DLD1 (cell line): ENCODE data around the gene LIX1.
"Not testable (repeated sequence)": the region's sequence is repeated elsewhere in the genome, so short reads cannot be mapped to it uniquely, and the experiment has no call there.

ENCODE experiments used
- in situ Hi-C: cut with HindIII; loops from 2 replicates; pipeline ENCODE4 v1.10.0; 2017; ENCODE audit warnings: low sequenced_read_pairs

Gene LIX1

DNA sequence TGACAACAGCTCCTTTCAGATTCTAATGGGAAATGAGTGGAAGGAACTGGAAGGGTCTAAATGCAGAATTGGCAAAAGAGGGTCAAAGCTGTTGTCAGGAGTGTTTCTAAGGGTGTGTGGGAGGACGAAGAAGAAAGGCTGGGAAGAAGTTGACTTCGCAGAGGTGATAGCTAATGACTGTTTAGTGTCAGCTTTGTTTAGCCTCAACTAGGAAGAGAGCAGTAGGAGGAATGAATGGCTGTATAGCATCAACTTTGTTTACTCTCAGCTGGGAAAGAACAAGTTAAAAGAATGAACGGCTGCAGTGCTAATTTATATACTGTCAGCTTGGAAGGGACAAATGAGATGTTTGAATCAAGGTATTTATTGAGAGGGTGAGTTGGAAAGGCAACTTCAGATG lies 5.9 kb upstream of the LIX1 start:
- in situ Hi-C loops = no loop called here

- in situ Hi-C loops = no loop called here
Observed at GRCh38 chr5:97143704-97144103, 1.3 kb upstream of the LIX1 start.

- in situ Hi-C loops = no loop called here
Observed at GRCh38 chr5:97141539-97141938, 872 bp downstream of the LIX1 start.

DNA sequence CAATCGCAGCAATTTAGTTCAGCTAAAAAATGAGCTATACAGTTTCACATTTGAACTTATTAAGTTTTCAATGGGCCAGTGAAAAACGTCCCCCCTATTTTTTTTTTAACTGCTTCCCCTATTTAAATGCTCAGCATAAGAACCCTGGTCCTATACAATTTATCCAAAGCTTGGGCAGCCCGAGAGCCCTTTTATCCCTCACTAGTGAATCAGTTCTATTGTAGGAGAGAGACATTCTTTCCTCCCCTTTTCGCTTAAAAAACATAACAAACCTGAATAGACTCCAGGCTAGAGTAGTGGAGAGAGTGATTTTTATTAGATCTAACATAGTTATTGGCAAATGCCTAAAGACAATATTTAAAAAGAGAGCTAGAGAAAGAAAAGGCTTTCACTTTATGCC lies 1.4 kb downstream of the LIX1 start:
- in situ Hi-C loops = no loop called here

DNA sequence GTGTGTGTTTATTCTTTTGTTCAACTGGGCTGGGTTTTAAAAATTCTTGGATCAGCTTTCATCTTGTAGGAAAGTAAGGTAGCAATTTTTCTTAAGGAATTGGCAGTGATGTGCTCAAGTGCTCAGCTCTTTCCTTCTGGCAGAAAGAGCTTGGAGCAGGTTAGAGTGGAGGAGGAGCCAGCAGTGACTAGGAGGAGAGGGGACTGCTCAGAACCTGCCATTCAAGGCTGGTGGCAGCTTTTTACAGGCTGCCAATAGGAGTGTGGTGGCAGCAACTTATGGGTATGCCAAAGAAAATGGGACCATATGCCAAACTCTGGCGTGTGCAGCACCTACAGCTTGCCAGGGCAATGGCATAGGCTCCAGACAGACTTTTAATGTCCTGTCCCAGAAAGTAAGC lies 2.2 kb downstream of the LIX1 start:
- in situ Hi-C loops = not testable (repeated sequence)

GRCh38 chr5:97136475-97136874 lies 5.9 kb downstream of the LIX1 start:
- in situ Hi-C loops = no loop called here

DNA sequence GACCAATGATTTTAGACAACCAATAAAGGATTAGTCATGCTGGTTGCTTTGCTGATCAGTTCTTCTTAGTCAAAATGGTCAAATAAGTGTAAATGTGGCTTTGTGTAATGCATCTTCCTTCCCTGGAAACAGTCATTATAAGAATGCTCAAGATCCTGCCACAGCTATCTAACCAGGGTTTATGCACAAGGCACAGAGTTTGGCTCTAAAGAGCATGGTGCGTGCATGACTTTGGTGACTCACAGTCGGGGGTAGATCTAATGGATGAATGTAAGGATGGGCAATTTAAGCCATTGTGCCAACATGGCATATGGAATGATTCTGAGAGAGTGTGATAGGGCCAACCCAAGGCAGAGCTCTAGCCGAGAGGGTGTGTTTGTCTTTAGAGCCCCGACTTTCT lies 6.5 kb downstream of the LIX1 start:
- in situ Hi-C loops = no loop called here

- in situ Hi-C loops = no loop called here
Observed at GRCh38 chr5:97134634-97135033, 7.8 kb downstream of the LIX1 start.

DNA sequence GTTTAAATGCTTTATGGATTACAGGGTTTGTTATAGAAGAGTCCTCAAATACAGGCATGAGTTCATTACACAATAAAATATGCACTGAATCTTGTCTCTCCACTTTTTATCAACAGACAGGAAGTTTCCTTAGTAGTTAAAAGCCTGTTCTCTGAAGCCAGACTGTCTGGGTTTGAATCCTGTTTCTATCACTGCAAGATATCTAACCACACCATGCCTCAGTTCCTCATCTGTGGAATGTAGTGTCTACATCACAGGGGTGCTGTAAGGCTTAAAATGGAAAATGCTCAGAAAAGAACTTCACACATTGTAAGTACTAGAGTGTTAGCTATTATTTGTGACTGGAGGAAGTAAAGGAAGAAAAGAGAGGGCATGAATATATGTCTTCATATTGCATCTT lies 9.3 kb downstream of the LIX1 start:
- in situ Hi-C loops = no loop called here

DNA sequence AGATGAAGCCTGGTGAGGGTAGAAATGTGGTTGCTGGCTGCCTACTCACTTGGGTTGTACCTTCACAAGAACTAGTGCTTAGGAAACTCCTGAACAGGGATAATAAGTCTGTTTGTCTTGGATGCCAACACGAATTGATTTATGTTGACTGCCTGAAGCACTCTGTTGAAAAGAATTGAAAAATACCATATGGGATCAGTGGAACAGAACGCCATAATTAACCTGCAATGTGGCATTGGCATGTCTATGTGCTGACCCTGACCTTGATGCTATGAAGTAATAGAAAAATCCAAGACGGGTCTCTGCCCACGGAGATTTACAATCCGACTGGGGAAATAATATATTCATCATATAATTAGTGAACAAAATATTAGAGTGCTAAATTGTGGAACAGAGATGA lies 10.5 kb downstream of the LIX1 start:
- in situ Hi-C loops = no loop called here

DNA sequence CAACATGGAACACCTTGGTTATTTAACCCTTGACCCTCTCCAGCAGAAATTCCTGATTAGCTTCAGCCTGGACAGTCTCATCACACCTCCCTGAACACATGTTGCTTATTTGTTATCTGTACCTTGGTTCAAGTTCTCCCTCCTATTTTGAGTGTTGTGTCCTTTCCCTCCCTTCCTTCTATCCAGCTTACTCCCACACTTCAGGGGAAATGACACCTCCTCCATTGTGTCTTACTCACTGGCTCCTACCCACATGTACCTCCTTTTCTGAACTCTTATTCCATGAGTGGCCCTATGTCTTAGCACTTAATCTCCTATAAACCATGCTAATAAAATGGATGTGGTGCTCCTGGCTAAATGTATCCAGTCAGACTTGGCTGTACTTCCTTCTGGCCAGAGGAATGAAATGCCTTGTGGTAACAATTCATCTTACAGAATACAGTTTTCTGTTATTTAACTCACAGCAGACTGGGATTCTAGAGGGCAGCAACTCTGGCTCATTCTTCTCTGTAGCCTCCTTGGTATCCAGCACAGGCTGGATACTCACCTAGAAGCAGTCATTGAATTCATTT lies 11.2 kb downstream of the LIX1 start:
- in situ Hi-C loops = no loop called here

DNA sequence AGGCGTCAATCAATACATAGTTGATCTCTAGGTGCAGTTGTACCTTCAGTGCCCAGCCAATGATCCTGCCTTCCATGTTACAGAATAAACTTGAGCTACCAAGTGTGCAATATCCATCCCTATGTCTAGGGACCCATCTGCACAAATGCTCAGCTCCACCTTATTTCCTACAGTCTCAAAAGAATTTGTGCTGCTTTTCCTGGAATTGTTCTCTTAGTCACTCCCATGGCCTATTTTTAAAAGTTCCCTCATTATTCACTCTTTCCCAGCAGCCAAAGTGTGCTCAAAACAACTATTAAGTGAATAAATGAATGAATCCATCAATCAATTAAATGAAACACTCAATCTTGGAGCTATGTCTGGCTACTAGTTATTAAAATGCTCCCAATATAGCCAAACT lies 14.7 kb downstream of the LIX1 start:
- in situ Hi-C loops = no loop called here

GRCh38 chr5:97125125-97125683 lies 17.2 kb downstream of the LIX1 start:
- in situ Hi-C loops = no loop called here

GRCh38 chr5:97124335-97124734 lies 18.1 kb downstream of the LIX1 start:
- in situ Hi-C loops = no loop called here

GRCh38 chr5:97121848-97122247 lies 20.6 kb downstream of the LIX1 start:
- in situ Hi-C loops = no loop called here

GRCh38 chr5:97120195-97120594 lies 22.2 kb downstream of the LIX1 start:
- in situ Hi-C loops = no loop called here

DNA sequence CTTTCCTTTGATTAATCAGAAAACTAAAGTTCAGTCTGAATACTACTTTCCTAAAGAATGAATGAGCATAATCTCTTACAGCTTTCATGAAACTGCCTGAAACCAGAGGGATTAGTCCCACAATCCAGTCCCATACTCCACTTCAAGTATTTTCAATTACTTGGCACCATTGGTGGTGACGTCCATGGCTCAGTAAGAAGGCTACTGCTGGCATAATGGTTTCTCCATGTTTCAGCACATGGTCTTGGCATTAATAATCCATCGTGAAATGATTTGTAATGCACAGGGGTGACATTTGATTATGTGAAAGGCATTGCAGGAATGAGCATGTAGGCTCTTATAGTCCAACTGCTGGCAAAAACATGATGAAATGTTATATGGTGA lies 23.4 kb downstream of the LIX1 start:
- in situ Hi-C loops = no loop called here

- in situ Hi-C loops = no loop called here
Observed at GRCh38 chr5:97118261-97119006, 24.0 kb downstream of the LIX1 start.

GRCh38 chr5:97115932-97116331 lies 26.5 kb downstream of the LIX1 start:
- in situ Hi-C loops = no loop called here

- in situ Hi-C loops = no loop called here
Observed at GRCh38 chr5:97112230-97112629, 30.2 kb downstream of the LIX1 start.

GRCh38 chr5:97111616-97112015 lies 30.8 kb downstream of the LIX1 start:
- in situ Hi-C loops = no loop called here

DNA sequence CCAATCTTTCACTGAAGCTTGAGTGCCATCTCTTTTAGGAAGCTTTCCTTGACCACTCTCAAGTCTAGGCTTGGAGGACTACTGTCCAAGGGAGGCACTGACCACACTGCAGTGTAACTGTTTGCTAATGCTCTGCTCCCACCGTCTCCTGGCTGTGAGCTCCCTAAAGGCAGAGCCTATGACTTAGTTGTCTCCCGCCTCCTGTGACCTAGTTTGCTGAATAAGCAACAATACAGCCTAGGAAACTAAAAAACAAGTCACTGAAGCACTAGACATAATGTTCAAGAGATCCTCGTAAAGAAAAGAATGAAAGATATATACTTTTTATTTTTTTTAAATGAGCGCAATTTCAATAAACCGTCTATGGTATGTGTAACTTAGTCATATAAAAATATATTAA lies 31.4 kb downstream of the LIX1 start:
- in situ Hi-C loops = no loop called here

- in situ Hi-C loops = no loop called here
Observed at GRCh38 chr5:97107318-97107717, 35.1 kb downstream of the LIX1 start.
